Spinal cord (tissue), 10 donors: ENCODE results near the gene SLC6A13. TPM values are rescaled to one million over a fixed set of nuclear protein-coding genes. Genes with fewer than 3 reads are reported as not detected.

Experiments
- DNase-seq, 6 donors: peaks; one replicate each; pipeline versions ENCODE4 v3.0.0 to v3.0.0-alpha.2; 2013 to 2015; ENCODE audit warnings: low spot score in 6 of 6, low read depth in 4 of 6
- H3K27ac ChIP-seq: one replicate; pipeline ENCODE4 v1.5.1; 2013; ENCODE audit warnings: low read depth, low read length, control low read depth
- H3K27me3 ChIP-seq: one replicate; pipeline ENCODE4 v1.6.1; 2013; ENCODE audit warnings: low read length; ENCODE audit not compliant: control insufficient read depth, insufficient read depth
- H3K36me3 ChIP-seq: one replicate; pipeline ENCODE4 v1.6.1; 2013; ENCODE audit warnings: low read length; ENCODE audit not compliant: control insufficient read depth, insufficient read depth
- H3K4me1 ChIP-seq: one replicate; pipeline ENCODE4 v1.6.1; 2013; ENCODE audit warnings: low read length; ENCODE audit not compliant: control insufficient read depth, insufficient read depth
- H3K4me3 ChIP-seq: one replicate; pipeline ENCODE4 v1.5.1; 2013; ENCODE audit warnings: low read depth, low read length, control low read depth
- H3K9me3 ChIP-seq: one replicate; pipeline ENCODE4 v1.6.1; 2013; ENCODE audit warnings: low read length; ENCODE audit not compliant: control insufficient read depth, insufficient read depth
- WGBS: methylation state at CpG from one replicate; pipeline ENCODE4 v1.1.5; 2013; ENCODE audit warnings: missing lambda C conversion rate; ENCODE audit not compliant: insufficient coverage; 5-methylcytosine and 5-hydroxymethylcytosine counted together
- polyA plus RNA-seq, 2 donors: library from polyadenylated mRNA; unstranded; fragments of 120-200 nt; gene quantifications; one replicate each; pipeline ENCODE4 v1.2.1, GENCODE V29; 2013; ENCODE audit not compliant: insufficient read length in 2 of 2
- total RNA-seq, 2 donors: library from RNA; depleted of rRNA in 1 of 2; stranded (reverse); fragments of 120-200 nt in 1 of 2; fragments of >200 nt in 1 of 2; gene quantifications; one replicate each; pipeline versions ENCODE4 v1.2.3 to v1.2.4, GENCODE V29; 2013 to 2014
- donor health status: healthy.

Gene SLC6A13
- total and polyA plus RNA-seq, 4 donors = 33.6 to 711 (median 153) TPM

DNA sequence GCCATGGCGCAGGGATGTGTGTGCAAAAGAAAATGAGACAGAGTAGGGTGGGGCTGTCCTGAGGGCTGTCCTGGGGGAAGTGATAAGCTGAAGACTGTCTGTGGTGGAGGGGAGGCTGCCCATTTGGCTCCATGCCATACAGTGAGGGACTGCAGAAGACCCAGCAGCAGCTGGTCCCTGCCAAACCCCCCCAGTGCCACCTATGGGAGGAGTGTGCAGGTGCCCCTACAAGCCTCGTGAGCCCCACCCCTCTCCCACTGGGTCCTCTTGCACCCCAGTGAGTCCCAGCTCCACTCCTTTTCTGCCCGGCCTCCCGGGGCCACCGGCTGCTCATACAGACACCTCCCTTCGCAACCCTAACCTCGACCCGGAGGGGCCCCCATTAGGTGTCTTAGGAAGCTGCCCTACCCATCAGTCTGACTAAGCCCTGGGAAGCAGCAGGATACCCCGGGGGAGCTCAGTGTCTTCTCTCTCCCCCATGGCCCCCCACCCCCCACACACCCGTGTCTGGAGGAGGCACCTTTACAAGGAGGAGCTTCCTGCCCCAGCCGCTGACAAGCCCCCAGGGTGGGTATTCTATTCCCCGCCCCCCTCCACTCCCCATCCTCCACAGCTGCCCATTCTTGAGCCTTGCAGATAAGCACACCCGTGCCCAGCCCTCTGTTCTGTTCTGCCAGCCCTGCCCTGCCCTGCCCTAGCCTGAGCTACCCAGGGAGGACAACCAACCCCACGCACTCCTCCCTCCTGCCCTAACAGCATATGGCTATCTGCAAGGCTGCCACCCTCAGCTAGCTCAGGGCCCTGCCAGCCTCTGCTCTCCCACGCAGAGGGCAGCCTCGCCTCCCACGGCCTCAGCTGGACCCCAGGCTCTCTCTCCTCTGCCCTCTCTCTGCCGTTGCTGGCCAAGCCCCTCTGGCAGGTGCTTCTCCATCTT is 90.6 kb downstream of the SLC6A13 start:
- 77% methylated on average over 14 of the region's 18 CpGs for WGBS
- Histone ChIP-seq H3K36me3 (peaks cover 35% of the 10 kb centered on the region), H3K4me1 (peaks cover 79% of the 10 kb centered on the region), H3K27ac (no peak overlapping the region), H3K27me3 (no peaks in the 10 kb centered on the region), H3K9me3 (no peaks in the 10 kb centered on the region), H3K4me3 (no peak overlapping the region)
- no peak for DNase-seq

DNA sequence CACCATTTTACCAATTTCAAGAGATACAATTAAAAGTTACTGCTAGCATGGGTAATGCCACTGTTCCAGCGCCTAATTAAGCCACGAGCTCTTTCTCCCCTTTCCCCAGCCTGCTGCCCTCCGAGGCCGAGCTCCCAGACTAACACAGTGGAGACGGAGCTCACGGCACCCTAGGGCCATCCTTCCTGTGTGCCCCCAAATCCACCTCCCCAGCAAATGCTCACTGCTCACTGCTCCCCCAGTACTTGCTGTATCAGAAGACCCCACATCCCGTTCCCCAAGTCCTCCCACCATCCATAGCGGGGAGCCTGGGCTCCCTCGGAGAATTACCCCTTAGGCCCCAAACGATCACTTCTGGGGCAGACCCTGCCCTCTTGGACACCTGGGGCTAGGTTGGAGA is 91.4 kb downstream of the SLC6A13 start:
- no peak for DNase-seq
- Histone ChIP-seq H3K27me3 (no peaks in the 10 kb centered on the region), H3K36me3 (peaks cover 35% of the 10 kb centered on the region), H3K4me3 (no peak overlapping the region), H3K4me1 (peaks cover 73% of the 10 kb centered on the region), H3K27ac (no peak overlapping the region), H3K9me3 (no peaks in the 10 kb centered on the region)
- 73% methylated on average over 9 of the region's 10 CpGs for WGBS

Other genes starting within 250 kb of the SLC6A13 start
- gene IQSEC3, start 196.1 kb downstream of the SLC6A13 start, total RNA-seq = 10 to 100 TPM in 1 of 2 donors, 1 to 10 TPM in 1; 7.8 to 13.6 TPM
- 10 to 100 TPM; 64.3 to 65.3 TPM for gene IQSEC3, start 196.1 kb downstream of the SLC6A13 start, polyA plus RNA-seq
- 10 to 100 TPM; 21.9 to 91.0 TPM for gene SLC6A12, start 48.7 kb downstream of the SLC6A13 start, total RNA-seq
- gene SLC6A12, start 48.7 kb downstream of the SLC6A13 start, polyA plus RNA-seq = 10 to 100 TPM; 17.6 to 68.7 TPM
- 10 to 100 TPM; 54.3 to 69.8 TPM for gene KDM5A, start 126.5 kb upstream of the SLC6A13 start, total RNA-seq
- gene KDM5A, start 126.5 kb upstream of the SLC6A13 start, polyA plus RNA-seq = 10 to 100 TPM; 16.9 to 25.9 TPM
- 10 to 100 TPM; 17.2 to 17.5 TPM for gene CCDC77, start 138.8 kb upstream of the SLC6A13 start, total RNA-seq
- 10 to 100 TPM; 10.1 to 15.5 TPM for gene CCDC77, start 138.8 kb upstream of the SLC6A13 start, polyA plus RNA-seq
- 1 to 10 TPM; 3.2 to 3.4 TPM for gene B4GALNT3, start 197.1 kb upstream of the SLC6A13 start, total RNA-seq
- 1 to 10 TPM; 4.4 to 7.2 TPM for gene B4GALNT3, start 197.1 kb upstream of the SLC6A13 start, polyA plus RNA-seq